ENCODE results near the gene SRP68.
A peak's percentile ranks its signal among the peaks of the same experiment; 100 is the strongest.

DNA sequence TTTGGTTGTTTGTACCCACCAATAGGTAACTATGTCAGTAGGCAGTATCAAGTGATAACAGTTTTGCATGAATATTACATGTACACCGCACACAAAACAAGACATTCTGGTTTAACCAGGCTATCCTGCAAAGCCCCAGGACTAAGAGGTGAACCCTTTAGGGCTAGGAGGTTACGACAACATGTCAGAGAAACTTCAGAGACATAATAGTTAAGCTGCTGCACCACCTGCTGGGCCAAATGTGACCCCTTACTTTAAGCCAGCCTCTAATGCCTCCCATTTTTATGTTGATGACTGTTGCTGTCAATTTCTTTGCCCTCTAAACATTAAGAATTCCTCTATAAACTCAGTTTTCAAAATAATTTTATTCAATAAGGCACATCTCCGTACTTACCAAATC lies 15.4 kb downstream of the SRP68 start:
- TF ChIP-seq ZNF184 (CRISPR knock-in tag; IDR thresholded peaks at IDR 0.05) (no peak), ERF (CRISPR knock-in tag; IDR thresholded peaks at IDR 0.05) (no peak), CCAR2 (IDR thresholded peaks at IDR 0.05; ENCODE audit: low read depth, low read length) (no peak), CBFB (CRISPR knock-in tag; IDR thresholded peaks at IDR 0.05) (no peak), ELF1 (tag; IDR thresholded peaks at IDR 0.05) (no peak), JUN (IDR thresholded peaks at IDR 0.05; ENCODE audit: borderline replicate concordance, low read depth, low read length) (no peak), JUN (CRISPR knock-in tag; IDR thresholded peaks at IDR 0.05; ENCODE audit: borderline replicate concordance) (no peak), THRAP3 (IDR thresholded peaks at IDR 0.05; ENCODE audit: borderline replicate concordance) (no peak), HNRNPLL (IDR thresholded peaks at IDR 0.05; ENCODE audit: low read depth, low read length, poor library complexity, severe bottlenecking) (no peak), ESRRA (IDR thresholded peaks at IDR 0.05; ENCODE audit: borderline replicate concordance, low read depth) (no peak), HDAC2 (IDR thresholded peaks at IDR 0.05) (no peak)
- TF ChIP-seq, protein P1, sequence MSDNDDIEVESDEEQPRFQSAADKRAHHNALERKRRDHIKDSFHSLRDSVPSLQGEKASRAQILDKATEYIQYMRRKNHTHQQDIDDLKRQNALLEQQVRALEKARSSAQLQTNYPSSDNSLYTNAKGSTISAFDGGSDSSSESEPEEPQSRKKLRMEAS (CRISPR knock-in tag; IDR thresholded peaks at IDR 0.05), result no peak
- TF ChIP-seq, protein P2, sequence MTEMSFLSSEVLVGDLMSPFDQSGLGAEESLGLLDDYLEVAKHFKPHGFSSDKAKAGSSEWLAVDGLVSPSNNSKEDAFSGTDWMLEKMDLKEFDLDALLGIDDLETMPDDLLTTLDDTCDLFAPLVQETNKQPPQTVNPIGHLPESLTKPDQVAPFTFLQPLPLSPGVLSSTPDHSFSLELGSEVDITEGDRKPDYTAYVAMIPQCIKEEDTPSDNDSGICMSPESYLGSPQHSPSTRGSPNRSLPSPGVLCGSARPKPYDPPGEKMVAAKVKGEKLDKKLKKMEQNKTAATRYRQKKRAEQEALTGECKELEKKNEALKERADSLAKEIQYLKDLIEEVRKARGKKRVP (CRISPR knock-in tag; IDR thresholded peaks at IDR 0.05), result no peak
- TF ChIP-seq, protein P3, sequence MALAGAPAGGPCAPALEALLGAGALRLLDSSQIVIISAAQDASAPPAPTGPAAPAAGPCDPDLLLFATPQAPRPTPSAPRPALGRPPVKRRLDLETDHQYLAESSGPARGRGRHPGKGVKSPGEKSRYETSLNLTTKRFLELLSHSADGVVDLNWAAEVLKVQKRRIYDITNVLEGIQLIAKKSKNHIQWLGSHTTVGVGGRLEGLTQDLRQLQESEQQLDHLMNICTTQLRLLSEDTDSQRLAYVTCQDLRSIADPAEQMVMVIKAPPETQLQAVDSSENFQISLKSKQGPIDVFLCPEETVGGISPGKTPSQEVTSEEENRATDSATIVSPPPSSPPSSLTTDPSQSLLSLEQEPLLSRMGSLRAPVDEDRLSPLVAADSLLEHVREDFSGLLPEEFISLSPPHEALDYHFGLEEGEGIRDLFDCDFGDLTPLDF (CRISPR knock-in tag; IDR thresholded peaks at IDR 0.05), result no peak
- TF ChIP-seq, protein P4, sequence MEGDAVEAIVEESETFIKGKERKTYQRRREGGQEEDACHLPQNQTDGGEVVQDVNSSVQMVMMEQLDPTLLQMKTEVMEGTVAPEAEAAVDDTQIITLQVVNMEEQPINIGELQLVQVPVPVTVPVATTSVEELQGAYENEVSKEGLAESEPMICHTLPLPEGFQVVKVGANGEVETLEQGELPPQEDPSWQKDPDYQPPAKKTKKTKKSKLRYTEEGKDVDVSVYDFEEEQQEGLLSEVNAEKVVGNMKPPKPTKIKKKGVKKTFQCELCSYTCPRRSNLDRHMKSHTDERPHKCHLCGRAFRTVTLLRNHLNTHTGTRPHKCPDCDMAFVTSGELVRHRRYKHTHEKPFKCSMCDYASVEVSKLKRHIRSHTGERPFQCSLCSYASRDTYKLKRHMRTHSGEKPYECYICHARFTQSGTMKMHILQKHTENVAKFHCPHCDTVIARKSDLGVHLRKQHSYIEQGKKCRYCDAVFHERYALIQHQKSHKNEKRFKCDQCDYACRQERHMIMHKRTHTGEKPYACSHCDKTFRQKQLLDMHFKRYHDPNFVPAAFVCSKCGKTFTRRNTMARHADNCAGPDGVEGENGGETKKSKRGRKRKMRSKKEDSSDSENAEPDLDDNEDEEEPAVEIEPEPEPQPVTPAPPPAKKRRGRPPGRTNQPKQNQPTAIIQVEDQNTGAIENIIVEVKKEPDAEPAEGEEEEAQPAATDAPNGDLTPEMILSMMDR (IDR thresholded peaks at IDR 0.05 in 2 of 3, conservative IDR thresholded peaks at IDR 0.05 in 1 of 3; ENCODE audit: insufficient read depth in 2 of 3, low read depth in 1 of 3, low read length in 3 of 3), result peak in 1 of 3 experiments; percentile 21; a peak in 2 of 6 replicates
